GM12878 (cell line): Measurements from ENCODE around the gene SAMD9.

Source experiments
- BCL11A ChIP-seq: IDR thresholded peaks from 2 replicates; pipeline ENCODE4 v1.6.1; 2011; ENCODE audit warnings: low read depth, low read length
- CTCF ChIP-seq, 3 experiments: IDR thresholded peaks in 2 of 3; conservative IDR thresholded peaks in 1 of 3; 2 replicates each; pipeline ENCODE4 v1.5.1; 2011; ENCODE audit warnings: low read depth in 3 of 3, low read length in 3 of 3, mild to moderate bottlenecking in 3 of 3, control low read depth in 2 of 3, moderate library complexity in 2 of 3, inconsistent platforms in 1 of 3, mixed read lengths in 1 of 3; ENCODE audit not compliant: control insufficient read depth in 2 of 3, insufficient read depth in 1 of 3; ENCODE audit errors: extremely low read depth in 1 of 3
- EGR1 ChIP-seq, 2 experiments: IDR thresholded peaks; 1 replicate in 1 of 2; 2 replicates in 1 of 2; pipeline ENCODE4 v1.6.1; 2011 to 2012; ENCODE audit warnings: low read depth in 2 of 2, low read length in 2 of 2, borderline replicate concordance in 1 of 2, mild to moderate bottlenecking in 1 of 2, moderate library complexity in 1 of 2
- SUZ12 ChIP-seq: fragments of 200-600 bp; sonication (generic); IDR thresholded peaks from one replicate; pipeline ENCODE4 v1.6.1; 2018; ENCODE audit warnings: antibody characterized with exemption, mild to moderate bottlenecking; ENCODE audit not compliant: unreplicated experiment
- TAF1 ChIP-seq: IDR thresholded peaks from 2 replicates; pipeline ENCODE4 v1.6.1; 2011; ENCODE audit warnings: mild to moderate bottlenecking, low read depth, low read length, borderline replicate concordance
- ZNF217 ChIP-seq: fragments of 450-650 bp; IDR thresholded peaks from 2 replicates; pipeline ENCODE4 v1.6.1; 2017; ENCODE audit warnings: antibody characterized with exemption, mild to moderate bottlenecking
- TF ChIP-seq, protein P1 (sequence below): IDR thresholded peaks from 2 replicates; pipeline ENCODE4 v1.6.1; 2012; ENCODE audit warnings: mild to moderate bottlenecking, low read depth, low read length
- TF ChIP-seq, protein P2 (sequence below): IDR thresholded peaks from 2 replicates; pipeline ENCODE4 v1.6.1; 2011; ENCODE audit warnings: borderline replicate concordance, low read depth, mild to moderate bottlenecking, moderate library complexity, mixed read lengths, low read length; ENCODE audit not compliant: insufficient read depth; ENCODE audit errors: extremely low read length
- TF ChIP-seq, protein P3 (sequence below): fragments of 450-650 bp; IDR thresholded peaks from 2 replicates; pipeline ENCODE4 v1.6.1; 2017; ENCODE audit warnings: mild to moderate bottlenecking, low read depth, inconsistent platforms; ENCODE audit not compliant: poor library complexity, severe bottlenecking

GRCh38 chr7:93138576-93138975, 20.8 kb upstream of the SAMD9 start:
- no peak for TF ChIP-seq EGR1 (IDR thresholded peaks at IDR 0.05; ENCODE audit: borderline replicate concordance in 1 of 2, low read depth in 2 of 2, low read length in 2 of 2)
- no peak for TF ChIP-seq SUZ12
- TF ChIP-seq, protein P1, sequence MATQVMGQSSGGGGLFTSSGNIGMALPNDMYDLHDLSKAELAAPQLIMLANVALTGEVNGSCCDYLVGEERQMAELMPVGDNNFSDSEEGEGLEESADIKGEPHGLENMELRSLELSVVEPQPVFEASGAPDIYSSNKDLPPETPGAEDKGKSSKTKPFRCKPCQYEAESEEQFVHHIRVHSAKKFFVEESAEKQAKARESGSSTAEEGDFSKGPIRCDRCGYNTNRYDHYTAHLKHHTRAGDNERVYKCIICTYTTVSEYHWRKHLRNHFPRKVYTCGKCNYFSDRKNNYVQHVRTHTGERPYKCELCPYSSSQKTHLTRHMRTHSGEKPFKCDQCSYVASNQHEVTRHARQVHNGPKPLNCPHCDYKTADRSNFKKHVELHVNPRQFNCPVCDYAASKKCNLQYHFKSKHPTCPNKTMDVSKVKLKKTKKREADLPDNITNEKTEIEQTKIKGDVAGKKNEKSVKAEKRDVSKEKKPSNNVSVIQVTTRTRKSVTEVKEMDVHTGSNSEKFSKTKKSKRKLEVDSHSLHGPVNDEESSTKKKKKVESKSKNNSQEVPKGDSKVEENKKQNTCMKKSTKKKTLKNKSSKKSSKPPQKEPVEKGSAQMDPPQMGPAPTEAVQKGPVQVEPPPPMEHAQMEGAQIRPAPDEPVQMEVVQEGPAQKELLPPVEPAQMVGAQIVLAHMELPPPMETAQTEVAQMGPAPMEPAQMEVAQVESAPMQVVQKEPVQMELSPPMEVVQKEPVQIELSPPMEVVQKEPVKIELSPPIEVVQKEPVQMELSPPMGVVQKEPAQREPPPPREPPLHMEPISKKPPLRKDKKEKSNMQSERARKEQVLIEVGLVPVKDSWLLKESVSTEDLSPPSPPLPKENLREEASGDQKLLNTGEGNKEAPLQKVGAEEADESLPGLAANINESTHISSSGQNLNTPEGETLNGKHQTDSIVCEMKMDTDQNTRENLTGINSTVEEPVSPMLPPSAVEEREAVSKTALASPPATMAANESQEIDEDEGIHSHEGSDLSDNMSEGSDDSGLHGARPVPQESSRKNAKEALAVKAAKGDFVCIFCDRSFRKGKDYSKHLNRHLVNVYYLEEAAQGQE = no peak
- TF ChIP-seq ZNF217 = no peak
- TF ChIP-seq, protein P2, sequence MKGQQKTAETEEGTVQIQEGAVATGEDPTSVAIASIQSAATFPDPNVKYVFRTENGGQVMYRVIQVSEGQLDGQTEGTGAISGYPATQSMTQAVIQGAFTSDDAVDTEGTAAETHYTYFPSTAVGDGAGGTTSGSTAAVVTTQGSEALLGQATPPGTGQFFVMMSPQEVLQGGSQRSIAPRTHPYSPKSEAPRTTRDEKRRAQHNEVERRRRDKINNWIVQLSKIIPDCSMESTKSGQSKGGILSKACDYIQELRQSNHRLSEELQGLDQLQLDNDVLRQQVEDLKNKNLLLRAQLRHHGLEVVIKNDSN = no peak
- TF ChIP-seq BCL11A = no peak
- no peak for TF ChIP-seq TAF1
- TF ChIP-seq CTCF (IDR thresholded peaks at IDR 0.05 in 2 of 3, conservative IDR thresholded peaks at IDR 0.05 in 1 of 3; ENCODE audit: control insufficient read depth in 2 of 3, extremely low read depth in 1 of 3, insufficient read depth in 1 of 3, low read depth in 3 of 3, low read length in 3 of 3) = no peak
- TF ChIP-seq, protein P3, sequence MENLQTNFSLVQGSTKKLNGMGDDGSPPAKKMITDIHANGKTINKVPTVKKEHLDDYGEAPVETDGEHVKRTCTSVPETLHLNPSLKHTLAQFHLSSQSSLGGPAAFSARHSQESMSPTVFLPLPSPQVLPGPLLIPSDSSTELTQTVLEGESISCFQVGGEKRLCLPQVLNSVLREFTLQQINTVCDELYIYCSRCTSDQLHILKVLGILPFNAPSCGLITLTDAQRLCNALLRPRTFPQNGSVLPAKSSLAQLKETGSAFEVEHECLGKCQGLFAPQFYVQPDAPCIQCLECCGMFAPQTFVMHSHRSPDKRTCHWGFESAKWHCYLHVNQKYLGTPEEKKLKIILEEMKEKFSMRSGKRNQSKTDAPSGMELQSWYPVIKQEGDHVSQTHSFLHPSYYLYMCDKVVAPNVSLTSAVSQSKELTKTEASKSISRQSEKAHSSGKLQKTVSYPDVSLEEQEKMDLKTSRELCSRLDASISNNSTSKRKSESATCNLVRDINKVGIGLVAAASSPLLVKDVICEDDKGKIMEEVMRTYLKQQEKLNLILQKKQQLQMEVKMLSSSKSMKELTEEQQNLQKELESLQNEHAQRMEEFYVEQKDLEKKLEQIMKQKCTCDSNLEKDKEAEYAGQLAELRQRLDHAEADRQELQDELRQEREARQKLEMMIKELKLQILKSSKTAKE = no peak
